IPS-18c (cell line): Measurements from ENCODE around the gene MADD.

Experiments used
- H3K4me3 ChIP-seq: 2 replicates; pipeline ENCODE4 v1.7.0; 2013; ENCODE audit warnings: low read depth, mild to moderate bottlenecking, low read length, moderate library complexity; ENCODE audit not compliant: insufficient read depth
- H3K9me3 ChIP-seq: one replicate; pipeline ENCODE4 v1.6.1; 2013; ENCODE audit warnings: mild to moderate bottlenecking, low read length, moderate library complexity; ENCODE audit not compliant: control insufficient read depth, insufficient read depth

Gene MADD

DNA sequence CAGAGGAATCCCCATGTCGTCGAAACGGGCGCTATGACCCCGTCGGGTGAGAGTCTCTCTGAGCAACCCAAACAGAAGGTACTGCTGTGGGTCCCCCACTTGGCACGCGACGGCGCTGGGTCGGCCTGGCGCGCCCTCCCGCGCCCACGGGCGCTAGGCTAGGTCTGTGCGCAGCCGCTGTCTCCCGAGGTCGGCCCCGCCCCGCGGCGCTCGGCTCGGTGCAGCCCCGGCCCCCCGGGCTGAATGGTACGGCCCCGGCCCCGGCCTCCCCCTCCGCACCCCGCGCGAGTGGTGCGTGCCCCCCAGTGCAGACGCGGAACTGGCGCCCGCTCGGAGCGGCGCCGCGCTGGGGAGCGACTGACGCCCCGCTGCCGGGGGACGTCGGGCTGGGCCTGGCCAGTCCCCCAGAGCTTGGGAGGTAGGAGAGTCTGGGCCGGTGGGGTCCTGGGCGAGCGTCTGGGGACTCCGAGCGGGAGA lies at the start of gene MADD:
Gene MADD, plus strand, starts transcription at position 305 of the 477 bp plus-strand sequence.
- H3K4me3 ChIP-seq: peak within 1 kb of the TSS; percentile 93

DNA sequence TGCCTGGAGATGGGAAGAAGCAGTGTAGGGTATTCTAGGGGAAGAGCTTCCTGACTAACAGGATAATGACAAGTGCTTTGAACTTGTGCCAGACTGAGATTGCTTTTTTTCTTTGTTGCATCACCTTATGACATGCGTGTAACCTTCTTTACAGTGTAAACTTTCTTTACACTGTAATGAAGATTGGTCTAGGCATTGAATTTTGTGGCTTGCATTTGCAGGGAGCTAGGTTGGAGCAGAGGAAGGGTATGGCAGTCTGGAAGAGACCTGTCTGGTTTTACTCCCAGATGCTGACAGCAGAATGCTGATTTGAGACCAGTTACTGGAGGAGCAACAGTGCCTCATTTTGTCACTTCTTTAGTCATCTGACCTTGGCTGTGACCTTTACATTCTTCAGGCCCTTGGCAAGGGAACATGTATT lies 49.5 kb upstream of the MADD start:
- Histone ChIP-seq H3K9me3 (no peaks in the 10 kb centered on the region), H3K4me3 (no peak overlapping the region)

More for the DNA sequence above, at the start of gene MADD:
- no peaks in the 10 kb centered on the region for H3K9me3 ChIP-seq

DNA sequence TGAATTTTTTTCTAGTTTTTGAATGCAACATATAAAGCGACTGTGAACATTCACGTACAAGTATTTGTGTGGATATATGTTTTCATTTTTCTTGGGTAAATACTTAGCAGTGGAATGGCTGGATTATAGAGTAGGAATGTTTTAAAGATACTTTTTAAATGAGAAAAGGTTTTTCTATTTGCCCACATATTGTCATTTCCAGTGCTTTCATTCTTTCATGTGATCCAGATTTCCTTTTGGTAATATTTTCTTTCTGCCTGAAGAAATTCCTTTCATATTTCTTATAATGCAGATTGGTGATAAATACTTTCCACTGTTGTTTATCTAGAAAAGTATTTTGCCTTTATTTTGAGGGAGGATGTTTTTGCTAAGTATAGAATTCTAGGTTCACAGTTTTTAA lies 47.2 kb upstream of the MADD start:
- H3K9me3 ChIP-seq: no peaks in the 10 kb centered on the region

DNA sequence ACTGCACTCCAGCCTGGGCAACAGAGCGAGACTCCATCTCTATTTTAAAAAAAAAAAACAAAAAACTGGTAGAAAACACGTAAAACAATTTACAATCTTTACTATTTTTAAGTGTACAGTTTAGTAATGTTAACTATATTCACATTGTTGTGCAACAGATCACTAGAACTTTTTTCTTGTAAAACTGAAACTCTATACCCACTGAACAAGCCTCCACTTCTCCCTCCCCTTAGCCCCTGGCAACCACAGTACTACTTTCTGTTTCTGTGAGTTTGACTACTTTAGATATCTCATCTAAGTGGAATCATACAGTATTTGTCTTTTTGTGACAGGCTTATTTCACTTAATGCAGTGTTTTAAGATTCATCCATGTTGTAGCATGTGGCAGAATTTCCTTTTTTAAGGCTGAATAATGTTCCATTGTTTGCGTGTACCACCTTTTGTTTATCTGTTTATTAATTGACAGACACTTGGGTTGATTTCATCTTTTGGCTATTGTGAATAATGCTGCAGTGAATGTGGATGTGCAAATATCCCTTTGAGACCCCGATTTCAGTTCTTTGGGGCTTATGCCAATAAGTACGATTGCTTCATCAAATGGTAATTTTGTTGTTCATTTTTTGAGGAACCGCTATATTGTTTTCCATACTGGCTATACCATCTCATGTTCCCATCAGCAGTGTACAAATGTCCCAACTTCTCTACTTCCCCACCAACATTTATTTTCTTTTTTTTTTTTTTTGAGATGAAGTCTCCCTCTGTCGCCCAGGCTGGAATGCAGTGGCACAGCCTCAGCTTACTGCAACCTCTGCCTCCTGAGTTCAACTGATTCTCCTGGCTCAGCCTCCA lies 44.2 kb upstream of the MADD start:
- no peaks in the 10 kb centered on the region for H3K9me3 ChIP-seq
- no peak overlapping the region for H3K4me3 ChIP-seq

More for the DNA sequence above, 47.2 kb upstream of the MADD start:
- no peak overlapping the region for H3K4me3 ChIP-seq

DNA sequence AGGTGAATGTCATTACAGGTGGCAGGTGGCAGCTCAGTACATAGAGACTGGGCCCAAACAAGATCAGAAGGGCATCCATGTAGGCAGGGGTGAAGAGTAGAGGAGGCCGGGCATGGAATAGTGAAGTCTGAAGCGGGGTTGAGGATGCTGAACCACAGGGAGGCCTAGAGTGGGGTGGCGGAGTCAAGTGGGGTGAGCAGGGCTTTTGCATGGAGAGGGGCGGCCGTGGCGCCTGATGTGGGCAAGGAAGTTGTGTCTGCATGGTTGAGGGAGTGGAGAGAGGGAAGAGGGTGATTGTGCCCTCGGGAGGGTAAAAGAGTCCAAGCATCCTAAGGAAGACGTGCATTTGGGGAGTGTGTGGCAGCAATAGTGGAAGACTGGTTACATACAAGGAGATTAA lies 40.8 kb upstream of the MADD start:
- no peaks in the 10 kb centered on the region for H3K9me3 ChIP-seq
- H3K4me3 ChIP-seq: no peak overlapping the region

DNA sequence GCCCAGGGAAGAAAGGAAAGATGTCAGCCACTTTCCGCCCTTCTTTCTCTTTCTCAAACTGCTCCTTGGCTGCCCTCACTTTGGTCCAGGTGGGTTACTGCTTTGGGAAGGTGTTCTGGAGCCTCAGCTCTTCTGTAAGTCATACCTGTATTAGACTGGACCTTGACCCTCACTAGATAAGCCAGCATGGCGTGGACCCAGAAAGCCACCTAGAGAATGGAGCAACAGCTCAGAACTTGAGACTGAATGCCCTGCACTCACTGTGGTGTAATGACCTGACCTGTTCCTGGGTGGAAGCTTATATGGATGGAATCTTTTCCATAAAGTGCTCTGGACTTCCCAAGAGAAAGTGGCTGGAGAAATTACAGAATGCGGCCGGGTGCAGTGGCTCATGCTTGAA lies 36.9 kb upstream of the MADD start:
- Histone ChIP-seq H3K4me3 (no peak overlapping the region), H3K9me3 (no peaks in the 10 kb centered on the region)

DNA sequence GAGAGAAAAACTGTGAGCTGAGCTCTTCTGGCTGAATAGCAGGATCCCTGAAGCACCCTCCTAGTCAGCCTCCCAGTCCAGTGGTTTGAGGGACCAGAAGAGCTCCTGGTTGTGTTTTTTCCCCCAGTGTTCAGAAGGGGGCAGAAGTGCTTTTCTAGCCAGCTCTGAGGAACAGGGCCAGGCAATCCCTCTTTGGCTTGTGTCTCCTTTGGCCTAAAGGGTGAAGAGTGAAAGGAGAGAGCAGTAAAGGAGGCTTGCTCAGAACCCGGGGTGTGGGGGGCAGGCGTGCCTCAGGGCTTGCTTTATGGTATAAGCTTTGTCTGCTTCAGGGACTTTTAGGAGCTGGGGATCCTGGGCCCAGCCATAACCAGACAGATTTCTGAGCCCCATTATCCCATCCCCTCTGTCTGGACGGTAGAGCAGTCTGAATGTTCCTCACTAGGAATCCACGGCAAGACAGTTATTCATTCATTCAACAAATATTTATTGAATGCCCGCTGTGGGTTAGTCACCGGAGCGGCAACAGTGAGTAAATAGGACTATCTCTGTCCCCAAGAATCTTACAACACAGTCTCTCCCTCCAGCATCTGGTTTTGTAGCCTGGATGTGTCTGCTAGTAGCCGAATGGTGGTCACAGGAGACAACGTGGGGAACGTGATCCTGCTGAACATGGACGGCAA lies 35.8 kb upstream of the MADD start:
- Histone ChIP-seq H3K9me3 (no peaks in the 10 kb centered on the region), H3K4me3 (no peak overlapping the region)

DNA sequence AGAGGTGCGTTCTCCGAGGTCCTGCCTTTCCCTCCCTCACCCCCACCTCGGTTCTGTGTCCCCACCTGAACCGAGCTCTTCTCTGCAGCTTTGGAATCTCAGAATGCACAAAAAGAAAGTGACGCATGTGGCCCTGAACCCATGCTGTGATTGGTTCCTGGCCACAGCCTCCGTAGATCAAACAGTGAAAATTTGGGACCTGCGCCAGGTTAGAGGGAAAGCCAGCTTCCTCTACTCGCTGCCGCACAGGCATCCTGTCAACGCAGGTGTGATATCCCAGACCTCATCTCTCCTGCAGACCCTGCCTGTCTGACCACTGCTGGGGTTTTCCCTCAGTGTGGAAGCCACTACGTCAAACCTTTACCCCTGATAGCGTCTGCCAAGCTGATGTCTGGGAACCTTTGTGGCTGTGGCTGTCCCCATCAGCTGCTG lies 35.2 kb upstream of the MADD start:
- no peak overlapping the region for H3K4me3 ChIP-seq
- H3K9me3 ChIP-seq: no peaks in the 10 kb centered on the region

DNA sequence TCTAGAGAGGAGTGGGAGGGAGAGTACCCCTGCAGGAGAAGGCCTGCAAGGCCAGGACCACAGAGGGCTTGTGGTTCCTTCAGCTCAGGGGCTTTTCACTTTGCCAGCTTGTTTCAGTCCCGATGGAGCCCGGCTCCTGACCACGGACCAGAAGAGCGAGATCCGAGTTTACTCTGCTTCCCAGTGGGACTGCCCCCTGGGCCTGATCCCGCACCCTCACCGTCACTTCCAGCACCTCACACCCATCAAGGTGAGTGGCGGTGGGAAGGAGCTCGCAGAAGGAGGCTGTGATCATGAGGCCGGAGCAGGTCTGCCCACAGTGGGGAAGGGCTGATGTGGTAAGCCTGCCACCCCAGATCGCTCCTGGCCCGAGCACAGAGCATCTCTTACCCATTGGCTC lies 34.8 kb upstream of the MADD start:
- Histone ChIP-seq H3K9me3 (no peaks in the 10 kb centered on the region), H3K4me3 (no peak overlapping the region)

DNA sequence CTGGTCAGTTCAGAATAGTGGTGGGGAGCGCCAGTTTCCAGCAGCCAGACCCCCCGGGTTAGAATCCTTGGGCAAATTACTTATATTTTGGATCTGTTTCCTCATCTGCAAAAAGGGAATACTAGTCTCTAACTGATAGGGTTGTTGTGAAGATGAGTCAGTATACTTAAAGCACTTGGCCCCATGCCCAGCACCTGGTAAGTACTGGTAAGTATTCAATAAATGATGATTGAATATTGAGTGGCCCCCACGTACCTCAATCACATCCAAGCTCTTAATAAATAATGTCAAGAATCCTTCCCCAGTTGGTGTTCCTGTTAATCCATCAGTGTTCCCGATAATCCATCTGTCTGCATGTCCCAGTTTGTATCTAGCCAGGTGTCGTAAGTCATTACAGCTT lies 33.5 kb upstream of the MADD start:
- H3K4me3 ChIP-seq: no peak overlapping the region
- H3K9me3 ChIP-seq: no peaks in the 10 kb centered on the region

DNA sequence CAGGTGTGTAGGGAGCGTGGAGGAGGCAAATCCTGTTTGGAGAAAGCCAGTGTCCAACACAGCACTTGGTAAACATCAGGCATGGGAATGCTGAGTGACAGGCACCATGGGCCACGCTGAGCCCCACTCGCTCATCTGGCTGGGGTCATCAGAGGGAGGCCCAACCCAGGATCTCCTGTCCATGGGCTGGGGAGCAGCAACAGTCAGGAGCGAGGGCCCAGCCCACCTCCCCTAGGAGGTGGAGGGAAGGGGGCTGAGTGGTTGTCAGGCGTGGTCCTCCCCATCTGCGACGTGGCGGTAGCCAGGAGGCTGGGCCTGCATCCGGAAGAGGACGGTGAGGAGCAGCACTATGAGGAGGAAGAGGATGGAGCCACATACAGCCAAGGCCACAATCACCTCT lies 30.1 kb upstream of the MADD start:
- no peak overlapping the region for H3K4me3 ChIP-seq
- no peaks in the 10 kb centered on the region for H3K9me3 ChIP-seq

DNA sequence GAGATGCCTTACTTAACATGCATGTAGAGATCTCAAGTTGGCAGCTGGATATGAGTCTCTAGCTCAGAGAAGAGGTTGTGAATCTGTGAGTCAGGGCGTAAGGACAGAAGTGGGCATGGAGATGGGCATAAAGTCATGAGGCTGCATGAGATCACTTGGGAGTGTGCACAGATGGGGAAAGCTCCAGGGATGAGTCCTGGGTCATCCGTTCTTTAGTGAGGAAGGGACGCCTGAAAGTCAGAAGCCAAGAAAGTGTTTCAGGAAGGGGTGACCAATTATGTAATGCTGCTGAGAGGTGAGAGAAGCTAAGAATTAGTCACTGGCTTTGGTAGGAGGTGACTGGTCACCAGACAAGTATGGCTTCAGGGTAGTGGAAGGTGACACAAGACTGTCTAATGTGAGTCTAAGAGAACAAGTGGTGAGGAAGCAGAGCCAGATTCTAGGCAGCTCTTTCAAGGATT lies 28.1 kb upstream of the MADD start:
- Histone ChIP-seq H3K9me3 (no peaks in the 10 kb centered on the region), H3K4me3 (no peak overlapping the region)

DNA sequence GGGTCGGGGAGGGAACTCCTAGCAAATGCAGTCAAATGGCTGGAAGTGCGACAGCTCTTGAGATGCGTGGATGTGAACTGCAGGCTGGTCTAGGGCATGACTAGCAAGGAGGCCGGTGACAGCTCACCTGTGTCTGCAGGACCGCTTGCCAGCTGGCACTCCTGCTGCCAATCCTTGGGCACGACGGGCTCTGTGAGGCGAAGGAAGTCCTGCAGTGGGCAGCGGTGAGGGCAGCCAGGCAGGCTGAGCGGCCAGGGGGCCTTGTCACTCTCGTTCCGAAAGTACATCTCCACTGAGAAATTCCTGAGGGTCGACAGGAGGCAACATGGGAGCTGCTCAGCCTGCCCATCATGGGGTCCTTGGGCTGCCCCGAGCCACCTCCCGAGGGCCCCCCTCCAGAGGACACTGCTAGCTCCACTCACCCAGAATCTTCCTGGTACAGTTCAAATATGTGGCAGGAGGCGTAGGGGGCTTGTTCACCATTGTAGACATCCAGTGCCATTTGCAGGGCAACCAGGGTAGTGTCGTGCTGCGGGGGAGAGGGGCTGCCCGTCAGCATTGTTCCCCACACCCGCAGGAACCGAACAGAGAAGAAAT lies 27.2 kb upstream of the MADD start:
- Histone ChIP-seq H3K4me3 (no peak overlapping the region), H3K9me3 (no peaks in the 10 kb centered on the region)

DNA sequence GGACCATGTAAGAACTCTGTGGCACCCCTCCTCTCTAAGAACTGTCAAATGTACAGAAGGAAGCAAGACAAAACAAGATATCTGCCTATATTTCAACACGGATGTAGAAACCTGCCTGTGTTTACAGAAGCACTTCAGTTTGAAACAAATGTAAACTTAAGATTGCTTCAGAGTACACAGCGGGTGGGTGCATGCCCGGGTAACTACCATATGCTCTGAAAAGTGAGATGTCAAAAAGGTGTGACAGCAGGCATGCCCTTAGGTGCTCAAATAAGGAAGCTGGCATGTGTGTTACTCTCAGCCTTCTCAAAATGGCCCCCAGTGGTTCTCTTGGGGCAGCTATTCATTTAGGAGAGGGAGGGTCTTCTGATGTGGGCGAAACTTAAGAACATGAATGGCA lies 26.5 kb upstream of the MADD start:
- Histone ChIP-seq H3K4me3 (no peak overlapping the region), H3K9me3 (no peaks in the 10 kb centered on the region)

DNA sequence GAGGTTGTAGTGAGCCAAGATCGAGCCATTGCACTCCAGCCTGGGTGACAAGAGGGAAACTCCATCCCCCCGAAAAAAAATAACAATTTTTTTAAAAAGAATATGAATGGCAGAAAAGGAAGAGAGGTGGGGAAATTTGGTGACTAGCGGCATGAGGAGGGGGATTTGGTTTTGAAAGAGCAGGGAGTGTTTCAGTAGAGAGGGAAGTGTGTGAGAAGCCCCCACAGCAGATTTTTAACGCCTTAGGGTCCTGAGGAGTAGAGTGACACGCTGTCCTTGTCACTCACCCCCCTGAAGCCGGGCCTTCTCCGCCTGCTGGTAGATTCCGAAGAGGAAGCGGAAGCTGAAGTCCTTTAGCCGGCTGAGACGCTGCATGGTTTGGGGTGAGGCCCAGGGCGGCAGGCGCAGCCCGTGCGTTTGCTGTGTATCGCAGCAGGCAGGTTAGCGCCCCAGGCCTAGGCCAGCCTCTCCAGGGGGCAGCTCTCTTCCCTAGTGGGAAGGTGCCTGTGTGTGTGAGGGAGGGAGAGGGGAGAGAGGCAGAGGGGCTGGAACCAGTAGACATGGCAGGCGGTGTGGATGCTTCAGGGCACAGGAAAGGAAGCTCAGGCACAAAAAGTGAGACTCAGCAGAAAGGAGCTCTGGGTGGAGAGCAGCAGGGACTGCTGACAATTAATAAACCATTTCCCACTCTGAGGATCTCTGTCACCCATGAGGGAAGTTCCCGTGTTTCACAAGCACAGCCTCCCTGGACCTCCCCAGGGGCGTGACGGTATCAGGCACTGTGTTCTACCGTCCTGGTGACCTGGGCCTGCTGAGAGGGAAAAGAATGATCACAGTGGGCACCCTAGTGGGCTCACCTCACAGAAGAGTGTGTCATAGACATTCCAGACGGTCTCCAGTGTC lies 25.2 kb upstream of the MADD start:
- no peaks in the 10 kb centered on the region for H3K9me3 ChIP-seq
- no peak overlapping the region for H3K4me3 ChIP-seq

DNA sequence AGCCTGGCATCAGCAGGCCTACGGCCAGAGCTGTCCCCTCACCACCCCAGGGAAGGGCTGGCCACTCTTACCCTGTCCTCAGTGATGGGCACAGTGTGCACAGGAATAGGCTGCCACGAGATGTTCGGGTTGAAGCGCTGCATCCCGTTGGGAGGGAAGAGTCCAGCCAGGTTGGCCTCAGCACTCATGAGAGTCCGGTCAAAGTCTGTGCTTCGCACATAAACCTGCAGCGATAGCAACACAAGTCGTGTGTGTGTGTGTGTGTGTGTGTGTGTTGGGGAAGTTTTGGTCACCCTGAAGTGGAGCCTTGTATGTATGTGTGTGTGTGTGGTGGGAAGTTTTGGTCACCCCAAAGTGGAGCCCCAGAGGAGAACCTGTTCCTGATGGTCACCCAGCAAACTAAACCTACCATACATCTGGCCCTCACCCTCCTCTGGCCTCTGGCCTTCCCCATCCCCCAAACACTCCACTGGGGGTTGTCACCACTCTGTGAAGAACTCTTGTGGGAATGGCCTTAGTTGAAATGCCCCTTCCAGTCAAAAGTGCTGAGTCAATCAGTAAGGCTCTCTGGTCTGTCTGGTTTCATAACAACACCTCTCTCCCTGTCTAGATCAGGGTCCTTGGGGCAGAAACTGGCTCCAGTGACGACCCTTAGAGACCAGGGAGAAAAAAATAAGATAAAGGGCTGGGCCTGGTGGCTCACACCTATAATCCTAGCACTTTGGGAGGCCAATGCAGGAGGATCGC lies 24.1 kb upstream of the MADD start:
- Histone ChIP-seq H3K9me3 (no peaks in the 10 kb centered on the region), H3K4me3 (no peak overlapping the region)
